HG03159 (cell line): Measurements from ENCODE around the gene MYBL2.
A peak's percentile ranks its signal among the peaks of the same experiment; 100 is the strongest.
"Not testable (repeated sequence)": the region's sequence is repeated elsewhere in the genome, so short reads cannot be mapped to it uniquely, and the experiment has no call there.

Source experiments
- ATAC-seq: cut with Tn5 transposase; IDR thresholded peaks from one replicate; pipeline ENCODE4 v1.9.1; 2021; ENCODE audit warnings: mild to moderate bottlenecking, moderate library complexity; ENCODE audit not compliant: unreplicated experiment

Gene MYBL2

DNA sequence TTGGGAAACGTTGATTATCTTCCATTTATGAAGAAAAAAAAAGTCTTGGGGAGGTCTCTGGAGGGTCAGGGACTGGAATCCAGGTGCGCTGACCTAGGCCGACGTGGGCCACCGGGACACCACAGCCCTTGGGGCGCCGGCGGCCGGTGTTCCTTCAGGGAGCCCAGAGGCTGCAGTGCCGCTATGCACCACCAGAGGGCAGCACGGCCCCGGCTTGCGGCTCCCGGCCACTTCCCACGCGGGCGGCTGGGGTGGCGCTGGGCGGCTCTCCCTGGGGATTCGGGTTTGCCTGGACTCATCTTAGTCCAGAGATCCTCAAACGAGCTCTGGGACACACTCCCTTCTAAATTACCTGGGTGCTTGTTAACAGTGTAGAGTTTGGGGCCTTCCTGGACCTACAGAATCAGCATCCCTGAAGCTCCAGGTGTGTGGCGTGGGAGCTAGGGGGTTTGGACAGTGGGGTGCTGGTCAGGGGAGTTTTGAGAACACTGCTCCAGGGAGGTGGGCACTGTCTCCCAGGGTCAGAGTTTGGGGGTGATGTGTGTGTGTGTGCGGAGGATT lies 82.9 kb downstream of the MYBL2 start:
- ATAC-seq = no peak

DNA sequence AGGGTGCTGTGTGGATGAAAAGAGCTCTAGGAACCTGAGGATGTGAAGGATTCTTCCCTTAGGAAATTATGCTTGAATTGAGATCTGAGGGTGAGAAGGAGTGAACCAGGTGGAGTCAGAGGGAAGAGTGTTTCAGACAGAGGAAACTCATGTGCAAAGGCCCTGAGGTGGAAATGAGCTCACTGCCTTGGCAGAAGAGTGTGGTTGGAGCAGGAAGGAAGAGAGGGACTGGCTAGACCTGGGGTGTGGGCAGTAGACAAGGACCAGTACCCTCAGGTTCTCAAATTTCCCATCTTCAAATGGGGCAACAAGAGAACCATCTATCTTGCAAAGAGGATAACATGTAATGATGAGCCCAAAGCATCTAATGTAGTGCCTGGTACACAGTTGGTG lies 83.9 kb downstream of the MYBL2 start:
- no peak for ATAC-seq

GRCh38 chr20:43751167-43752050 lies 84.5 kb downstream of the MYBL2 start:
- ATAC-seq = peak; percentile 76

DNA sequence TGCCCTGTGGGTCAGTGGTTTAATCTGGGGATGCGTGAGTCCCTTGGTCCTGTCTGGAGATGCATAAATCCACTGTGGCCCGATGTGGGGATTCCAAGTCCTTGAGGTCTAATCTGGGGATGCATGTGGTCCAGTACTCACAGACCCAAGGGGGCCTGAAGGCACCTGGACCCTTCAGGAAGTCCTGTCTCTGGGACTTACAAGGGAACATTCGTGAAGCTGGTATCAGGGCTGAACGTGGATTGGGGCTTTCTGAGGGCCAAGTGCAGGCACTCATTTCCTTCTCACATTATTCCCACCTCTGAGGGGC lies 85.1 kb downstream of the MYBL2 start:
- ATAC-seq = no peak

DNA sequence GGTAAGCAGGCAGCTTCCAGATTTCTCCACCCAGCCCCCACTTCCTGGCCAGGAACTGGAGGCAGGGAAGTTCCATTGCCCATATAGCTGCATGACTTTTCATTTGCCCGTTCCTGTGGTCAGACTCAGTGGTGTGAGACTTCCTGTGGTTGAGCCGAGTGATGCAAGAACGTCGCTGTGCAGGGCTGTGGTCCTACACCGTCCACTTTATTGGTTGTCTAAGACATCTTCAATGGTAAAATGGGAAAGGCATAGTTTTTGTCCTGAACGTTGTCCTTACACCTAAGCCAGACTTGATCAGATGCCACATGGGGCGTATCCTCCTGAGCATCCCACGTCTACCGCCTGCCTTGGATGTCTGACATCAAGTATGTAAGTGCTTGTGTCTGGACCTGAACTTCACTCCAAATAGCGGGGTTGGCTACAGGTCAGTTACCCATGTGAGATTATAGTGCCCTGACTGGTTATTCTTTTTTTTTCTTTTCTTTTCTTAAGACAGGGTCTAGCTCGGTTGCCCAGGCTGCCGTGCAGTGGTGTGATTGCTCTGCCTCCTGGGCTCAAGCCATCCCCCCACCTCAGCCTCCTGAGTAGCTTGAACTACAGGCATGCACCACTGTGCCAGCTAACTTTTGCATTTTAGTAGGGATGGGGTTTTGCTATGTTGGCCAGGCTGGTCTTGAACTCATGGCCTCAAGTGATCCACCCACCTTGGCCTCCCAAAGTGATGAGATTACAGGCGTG lies 85.8 kb downstream of the MYBL2 start:
- ATAC-seq = no peak

DNA sequence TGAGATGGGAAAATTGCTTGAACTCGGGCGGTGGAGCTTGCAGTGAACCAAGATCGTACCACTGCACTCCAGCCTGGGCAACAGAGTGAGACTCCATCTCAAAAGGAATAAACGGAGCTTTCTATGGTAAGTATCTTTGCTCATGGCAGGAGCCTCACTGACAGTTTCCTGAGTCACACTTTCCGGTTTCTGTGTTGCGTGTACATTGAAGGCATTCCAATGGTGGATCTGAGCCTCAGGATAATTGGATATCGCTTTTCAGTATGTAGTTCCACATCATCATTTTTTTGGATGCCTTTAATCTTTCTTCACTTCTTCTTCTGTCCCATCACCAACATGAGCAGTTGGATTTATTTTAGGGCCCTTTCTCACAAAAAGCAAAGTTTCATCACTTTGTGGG lies 88.5 kb downstream of the MYBL2 start:
- ATAC-seq = no peak

DNA sequence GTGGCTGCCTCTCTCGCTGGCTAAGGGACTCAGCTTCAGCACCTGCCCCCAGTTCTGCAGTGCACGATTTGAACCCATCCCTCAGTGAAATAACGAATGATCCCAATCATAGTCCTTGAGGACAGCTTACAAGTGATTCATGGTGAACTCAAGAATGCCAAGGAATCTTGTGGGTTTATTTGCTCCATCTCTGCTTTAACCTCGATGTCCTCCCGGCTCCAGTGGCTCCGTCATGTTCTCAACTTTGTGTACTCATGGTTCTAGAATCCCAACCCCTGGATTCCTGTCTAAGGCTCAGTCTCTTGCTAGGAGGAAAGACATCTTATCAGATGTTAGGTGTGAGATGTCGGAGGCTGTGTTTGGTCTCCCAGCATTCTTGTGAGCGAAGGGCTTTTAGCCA lies 88.9 kb downstream of the MYBL2 start:
- ATAC-seq = no peak

- not testable (repeated sequence) for ATAC-seq
These were observed 91.0 kb downstream of the MYBL2 start for GRCh38 chr20:43757888-43758287.

GRCh38 chr20:43761386-43762340 lies 94.7 kb downstream of the MYBL2 start:
- ATAC-seq = no peak

GRCh38 chr20:43762911-43763310 lies 96.0 kb downstream of the MYBL2 start:
- no peak for ATAC-seq

DNA sequence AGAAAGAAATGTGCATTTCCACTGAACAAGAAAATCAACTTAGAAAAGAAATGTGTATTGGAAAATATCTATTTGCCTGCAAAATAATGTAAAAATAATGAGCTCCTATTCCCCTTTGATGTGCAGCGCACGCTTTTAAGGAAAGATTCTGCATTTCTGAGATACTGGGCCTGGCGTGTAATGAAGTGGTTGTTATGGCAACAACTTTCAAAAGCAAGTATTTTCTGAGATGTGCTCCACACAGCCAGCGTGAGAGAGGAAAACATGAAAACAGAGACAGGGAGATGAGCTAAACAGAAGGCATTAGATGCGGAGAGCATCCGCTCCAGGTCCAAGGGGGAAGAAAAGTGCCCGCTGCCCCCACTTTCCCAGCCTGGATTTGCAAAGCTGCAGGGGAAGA lies 99.0 kb downstream of the MYBL2 start:
- no peak for ATAC-seq
